Muscle of back (tissue), 13 donors: ENCODE measurements around the gene NOPCHAP1. TPM values are rescaled to one million over a fixed set of nuclear protein-coding genes. Genes with fewer than 3 reads are reported as not detected.
"Not testable (repeated sequence)": the region's sequence is repeated elsewhere in the genome, so short reads cannot be mapped to it uniquely, and the experiment has no call there.

Experiments used
- DNase-seq, 3 donors: peaks; one replicate each; pipeline versions ENCODE4 v3.0.0 to v3.0.0-alpha.2; 2013
- long read RNA-seq, 9 donors: transcript quantifications; one replicate each; lab custom pipeline, GENCODE V29; 2026
- polyA plus RNA-seq, 10 donors: library from polyadenylated mRNA; unstranded; fragments of 120-200 nt; gene quantifications; one replicate each; pipeline ENCODE4 v1.2.1, GENCODE V29; 2013; ENCODE audit not compliant: insufficient read length in 10 of 10

NOPCHAP1 gene, protein sequence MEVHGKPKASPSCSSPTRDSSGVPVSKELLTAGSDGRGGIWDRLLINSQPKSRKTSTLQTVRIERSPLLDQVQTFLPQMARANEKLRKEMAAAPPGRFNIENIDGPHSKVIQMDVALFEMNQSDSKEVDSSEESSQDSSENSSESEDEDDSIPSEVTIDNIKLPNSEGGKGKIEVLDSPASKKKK
- polyA plus RNA-seq: 10 to 100 TPM in 7 of 10 donors, 1 to 10 TPM in 3; 8.9 to 13.3 (median 10.7) TPM
- long read RNA-seq, donor 1, full-length matches to known transcripts: 11 of 11 reads
- long read RNA-seq, donor 1, partial matches to known transcripts: 0 of 11 reads
- long read RNA-seq, donor 1, other reads (novel, unspliced or antisense): 0 of 11 reads
- long read RNA-seq, donor 2, full-length matches to known transcripts: 10 of 10 reads
- long read RNA-seq, donor 2, partial matches to known transcripts: 0 of 10 reads
- long read RNA-seq, donor 2, other reads (novel, unspliced or antisense): 0 of 10 reads
- long read RNA-seq, donor 3: 0 reads
- long read RNA-seq, donor 4, full-length matches to known transcripts: 9 of 9 reads
- long read RNA-seq, donor 4, partial matches to known transcripts: 0 of 9 reads
- long read RNA-seq, donor 4, other reads (novel, unspliced or antisense): 0 of 9 reads
- long read RNA-seq, donor 5, full-length matches to known transcripts: 13 of 13 reads
- long read RNA-seq, donor 5, partial matches to known transcripts: 0 of 13 reads
- long read RNA-seq, donor 5, other reads (novel, unspliced or antisense): 0 of 13 reads
- long read RNA-seq, donor 6, full-length matches to known transcripts: 9 of 9 reads
- long read RNA-seq, donor 6, partial matches to known transcripts: 0 of 9 reads
- long read RNA-seq, donor 6, other reads (novel, unspliced or antisense): 0 of 9 reads
- long read RNA-seq, donor 7, full-length matches to known transcripts: 9 of 9 reads
- long read RNA-seq, donor 7, partial matches to known transcripts: 0 of 9 reads
- long read RNA-seq, donor 7, other reads (novel, unspliced or antisense): 0 of 9 reads
- long read RNA-seq, donor 8, full-length matches to known transcripts: 9 of 9 reads
- long read RNA-seq, donor 8, partial matches to known transcripts: 0 of 9 reads
- long read RNA-seq, donor 8, other reads (novel, unspliced or antisense): 0 of 9 reads
- long read RNA-seq, donor 9, full-length matches to known transcripts: 1 of 1 reads
- long read RNA-seq, donor 9, partial matches to known transcripts: 0 of 1 reads
- long read RNA-seq, donor 9, other reads (novel, unspliced or antisense): 0 of 1 reads

DNA sequence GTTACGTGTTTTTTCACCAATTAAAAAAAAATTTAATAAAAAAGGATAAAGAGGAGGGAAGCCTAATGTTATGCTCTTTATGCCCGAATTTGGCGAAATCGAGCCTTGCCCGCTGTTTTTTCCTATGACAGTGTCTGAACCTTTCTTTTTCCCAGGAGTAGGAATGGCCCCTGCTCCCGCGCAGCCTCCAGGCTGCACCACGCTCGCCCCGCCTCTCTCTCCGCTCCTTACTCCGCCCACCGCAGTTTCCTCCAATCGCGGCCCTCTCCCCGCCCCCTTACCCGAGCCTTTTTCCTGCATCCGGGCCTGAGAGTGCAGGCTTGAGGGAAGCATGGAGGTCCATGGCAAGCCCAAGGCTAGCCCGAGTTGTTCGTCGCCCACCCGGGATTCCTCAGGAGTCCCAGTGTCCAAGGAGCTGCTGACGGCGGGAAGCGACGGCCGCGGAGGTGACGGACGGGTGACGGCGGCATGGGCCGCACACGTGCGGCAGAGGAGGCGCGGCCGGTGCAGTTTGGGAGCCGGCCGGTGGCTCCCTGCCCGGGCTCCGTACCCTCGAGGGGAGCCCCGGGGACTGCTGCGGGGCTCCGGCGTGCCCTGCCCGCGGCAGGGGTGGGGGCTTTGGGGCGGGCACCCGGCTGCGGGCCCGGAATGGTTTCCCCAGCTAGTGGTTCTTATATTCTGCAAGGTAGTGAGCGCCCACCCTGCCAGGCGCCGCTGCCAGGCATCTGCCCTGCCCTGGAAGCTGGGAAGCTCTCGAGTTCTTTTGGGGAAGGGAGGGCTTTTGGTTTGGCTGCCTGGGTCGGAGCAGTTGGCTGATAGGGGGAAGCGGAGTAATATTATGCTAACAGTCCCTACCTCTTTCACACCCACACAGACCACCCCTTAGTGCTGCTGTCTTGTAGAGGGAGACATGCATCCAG, at the start of gene NOPCHAP1:
Gene NOPCHAP1 (plus strand): TSS at position 295 of the 920 bp plus-strand sequence. CDS start 37 bp downstream, at position 332.
- peak; percentile 88 to 97 (median 89) for DNase-seq

DNA sequence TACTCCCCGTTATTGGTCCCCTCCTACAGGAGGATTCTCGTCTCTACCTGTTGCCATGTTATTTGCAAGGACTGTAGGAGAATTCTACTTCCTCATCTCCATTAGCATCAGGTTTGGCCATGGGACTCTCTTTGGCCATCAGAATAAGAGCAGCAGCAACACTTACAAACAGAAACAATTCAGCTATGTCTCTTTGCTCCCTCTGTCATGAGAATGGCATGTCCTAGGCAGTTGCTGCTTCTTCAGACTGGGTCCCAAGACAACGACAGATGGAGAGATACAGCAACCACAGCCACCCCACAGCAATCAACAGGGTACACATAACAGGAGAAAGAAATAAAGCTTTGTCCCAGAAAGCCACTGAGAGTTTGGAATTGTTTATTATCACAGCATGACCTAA, 47.7 kb upstream of the NOPCHAP1 start:
- DNase-seq: no peak

DNA sequence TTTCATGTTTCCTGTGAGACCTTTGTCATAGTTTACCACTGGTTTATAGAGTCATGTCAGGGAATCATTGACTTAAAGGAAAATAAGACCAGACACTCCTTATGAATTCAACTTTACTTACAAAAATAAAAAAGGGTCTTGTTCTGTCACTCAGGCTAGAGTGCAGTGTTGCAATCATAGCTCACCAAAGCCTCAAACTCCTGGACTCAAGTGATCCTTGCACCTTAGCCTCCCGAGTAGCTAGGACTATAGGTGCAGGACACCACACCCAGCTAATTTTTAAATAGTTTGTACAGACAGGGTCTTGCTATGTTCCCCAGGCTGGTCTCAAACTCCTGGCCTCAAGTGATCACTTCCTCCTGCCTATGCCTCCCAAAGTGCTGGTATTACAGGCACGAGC, 47.0 kb upstream of the NOPCHAP1 start:
- no peak for DNase-seq

DNA sequence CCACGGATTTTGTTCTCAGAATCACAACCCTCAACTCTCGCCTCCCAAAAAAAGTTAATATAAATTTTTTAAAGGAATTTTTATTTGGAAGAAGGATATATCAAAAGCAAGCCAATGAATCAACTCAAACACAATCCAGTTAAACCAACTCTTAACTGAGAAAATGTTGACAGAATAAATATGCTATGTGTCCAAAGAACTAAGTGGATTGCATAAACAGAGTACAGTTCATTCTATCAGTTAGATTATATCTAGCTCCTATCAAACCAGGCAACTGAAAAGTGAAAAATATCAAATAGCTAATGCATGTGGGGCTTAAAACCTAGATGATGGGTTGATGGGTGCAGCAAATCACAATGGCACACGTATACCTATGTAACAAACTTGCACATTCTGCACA, 44.7 kb upstream of the NOPCHAP1 start:
- DNase-seq: no peak

DNA sequence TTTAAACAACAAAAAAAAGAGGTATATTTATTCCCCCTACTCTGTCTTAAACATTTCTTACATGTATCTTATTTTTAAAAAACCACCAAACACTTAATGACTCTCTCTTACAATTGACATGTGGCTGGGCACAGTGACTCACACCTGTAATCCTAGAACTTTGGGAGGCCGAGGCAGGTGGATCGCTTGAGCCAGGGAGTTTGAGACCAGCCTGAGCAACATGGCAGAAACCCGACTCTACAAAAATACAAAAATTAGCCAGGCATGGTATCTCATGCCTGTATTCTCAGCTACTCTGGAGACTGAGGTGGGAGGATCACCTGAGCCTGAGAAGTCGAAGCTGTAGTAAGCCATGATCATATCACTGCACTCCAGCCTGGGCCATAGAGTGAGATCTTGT, 44.0 kb upstream of the NOPCHAP1 start:
- no peak for DNase-seq

DNA sequence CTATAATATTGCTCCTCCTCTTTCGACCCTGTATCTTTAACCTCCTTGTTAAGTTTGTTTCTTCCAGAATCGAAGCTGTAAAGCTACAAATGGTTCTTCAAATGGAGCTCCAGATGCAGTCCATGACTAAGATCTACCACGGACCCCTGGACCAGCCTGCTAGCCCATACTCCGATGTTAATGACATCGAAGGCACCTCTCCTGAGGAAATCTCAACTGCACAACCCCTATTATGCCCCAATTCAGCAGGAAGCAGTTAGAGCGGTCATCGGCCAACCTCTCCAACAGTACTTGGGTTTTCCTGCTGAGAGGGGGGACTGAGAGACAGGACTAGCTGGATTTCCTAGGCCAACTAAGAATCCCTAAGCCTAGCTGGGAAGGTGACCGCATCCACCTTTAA, 42.7 kb upstream of the NOPCHAP1 start:
- DNase-seq: not testable (repeated sequence)

DNA sequence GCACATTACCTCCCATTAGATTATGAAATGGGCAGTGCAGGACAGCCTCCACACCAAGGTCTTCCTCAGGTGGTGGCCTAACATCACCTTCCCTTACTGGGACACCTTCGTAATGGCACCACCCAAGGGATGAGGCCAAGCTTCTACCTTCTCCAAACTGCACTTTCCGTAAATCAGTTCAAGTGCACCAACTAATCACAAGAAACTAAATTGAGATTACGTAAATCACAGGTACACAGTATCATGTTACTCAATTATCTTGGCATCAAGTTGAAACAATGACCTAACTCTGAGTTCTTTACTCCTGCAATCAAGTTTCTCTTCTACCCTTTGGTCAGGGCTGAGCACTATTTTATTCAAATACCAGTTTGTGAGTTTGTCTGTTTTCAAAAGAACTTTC, 41.9 kb upstream of the NOPCHAP1 start:
- no peak for DNase-seq

DNA sequence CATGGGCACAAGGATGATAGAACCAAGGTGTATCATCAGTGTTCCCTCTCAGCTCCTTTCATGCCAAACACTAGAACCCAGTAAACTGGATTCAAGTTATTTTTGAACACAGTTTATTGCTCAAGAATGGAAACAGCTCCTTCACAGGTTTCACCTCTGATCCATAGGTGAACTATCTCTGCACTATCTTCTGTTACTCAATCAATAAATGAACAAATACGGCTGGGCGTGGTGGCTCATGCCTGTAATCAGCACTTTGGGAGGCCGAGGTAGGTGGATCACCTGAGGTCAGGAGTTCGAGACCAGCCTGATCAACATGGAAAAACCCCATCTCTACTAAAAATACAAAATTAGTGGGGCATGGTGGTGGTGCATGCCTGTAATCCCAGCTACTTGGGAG, 37.4 kb upstream of the NOPCHAP1 start:
- not testable (repeated sequence) for DNase-seq

DNA sequence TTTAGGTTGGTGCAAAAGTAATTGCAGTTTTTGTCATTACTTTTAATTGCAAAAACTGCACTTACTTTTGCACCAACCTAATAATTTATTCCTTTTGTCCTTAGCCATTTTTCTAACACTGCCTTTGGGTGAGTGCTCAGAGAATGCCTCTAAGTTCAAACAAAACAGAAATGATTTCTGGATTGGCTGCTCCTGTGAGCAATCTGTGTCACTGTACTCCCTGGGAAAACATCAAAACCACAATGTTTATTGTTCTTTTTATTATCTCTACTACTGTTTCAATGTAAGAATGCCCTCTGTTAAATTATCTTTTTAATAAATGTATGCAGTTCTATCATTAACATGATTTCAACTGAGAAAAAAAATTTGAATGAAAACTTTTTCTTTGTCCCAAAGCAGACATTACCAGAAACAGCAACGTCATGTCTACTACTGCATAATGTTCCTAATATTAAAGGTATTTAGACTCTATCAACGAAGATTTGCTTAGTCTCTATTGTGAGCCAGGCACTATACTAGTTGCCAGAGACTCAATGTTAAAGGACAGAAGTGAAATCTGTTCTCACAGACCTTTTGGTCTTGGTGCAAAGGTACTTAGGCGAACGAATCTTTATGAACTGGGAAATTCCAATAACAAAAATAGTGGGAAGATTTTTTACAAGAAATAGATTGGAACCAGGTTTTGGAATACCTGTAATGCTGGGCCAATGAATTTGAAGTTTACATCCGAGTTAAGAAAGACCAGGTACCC, 34.2 kb upstream of the NOPCHAP1 start:
- DNase-seq: no peak

DNA sequence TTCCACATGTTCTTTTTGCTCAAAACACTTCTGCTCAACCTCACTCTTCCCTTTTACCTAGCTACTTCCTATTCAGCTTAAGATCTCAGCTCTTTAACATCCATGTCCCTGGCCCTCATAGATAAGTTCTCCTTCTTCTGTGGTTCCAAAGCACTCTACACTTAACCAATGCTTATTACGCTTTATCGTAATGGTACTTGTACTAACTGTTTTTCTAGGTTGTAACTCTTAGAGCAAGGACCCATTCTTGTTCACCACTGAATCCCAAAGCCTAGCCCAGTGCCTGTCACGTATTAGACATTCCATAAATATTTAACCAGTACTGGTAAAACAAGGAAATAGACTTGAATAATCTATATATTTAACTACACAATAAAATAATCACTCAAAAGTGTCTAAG, 33.3 kb upstream of the NOPCHAP1 start:
- DNase-seq: no peak

DNA sequence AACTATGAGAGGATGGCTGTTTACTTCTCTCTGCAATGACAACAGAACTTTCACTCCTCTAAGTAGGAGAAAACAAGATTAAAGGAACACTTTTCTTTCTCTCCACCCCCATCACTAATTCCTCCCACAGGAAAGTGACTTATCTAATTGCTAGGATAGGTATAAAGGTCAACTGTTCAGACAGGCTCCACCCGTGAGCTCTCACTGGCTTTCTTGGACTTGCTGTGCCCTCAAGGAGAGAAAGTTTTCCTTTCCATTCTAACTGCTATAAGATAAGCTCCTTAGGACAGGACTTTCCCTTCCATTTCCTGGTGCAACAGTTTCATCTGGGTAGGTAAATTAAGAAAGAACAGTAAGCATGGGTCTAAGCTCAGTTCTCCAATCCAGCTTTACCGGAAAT, 32.8 kb upstream of the NOPCHAP1 start:
- no peak for DNase-seq

DNA sequence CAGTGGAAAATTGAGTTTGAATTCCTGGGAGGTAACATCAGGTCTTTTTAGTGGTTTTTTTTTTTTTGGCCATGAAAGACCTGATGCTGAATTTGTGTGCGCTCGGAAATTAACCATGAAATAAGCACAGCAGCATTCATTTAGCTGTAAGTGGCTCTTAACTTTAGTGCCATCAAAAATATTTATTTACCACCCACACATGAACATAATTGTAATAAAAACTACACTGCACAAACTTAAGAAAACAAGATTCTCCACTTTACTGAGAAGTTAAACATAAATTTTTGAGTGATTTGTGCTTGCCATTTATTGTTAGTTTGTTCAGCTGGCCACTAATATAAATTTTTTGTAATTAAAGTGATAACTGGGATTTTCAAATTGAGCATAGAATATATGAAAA, 30.4 kb upstream of the NOPCHAP1 start:
- no peak for DNase-seq

DNA sequence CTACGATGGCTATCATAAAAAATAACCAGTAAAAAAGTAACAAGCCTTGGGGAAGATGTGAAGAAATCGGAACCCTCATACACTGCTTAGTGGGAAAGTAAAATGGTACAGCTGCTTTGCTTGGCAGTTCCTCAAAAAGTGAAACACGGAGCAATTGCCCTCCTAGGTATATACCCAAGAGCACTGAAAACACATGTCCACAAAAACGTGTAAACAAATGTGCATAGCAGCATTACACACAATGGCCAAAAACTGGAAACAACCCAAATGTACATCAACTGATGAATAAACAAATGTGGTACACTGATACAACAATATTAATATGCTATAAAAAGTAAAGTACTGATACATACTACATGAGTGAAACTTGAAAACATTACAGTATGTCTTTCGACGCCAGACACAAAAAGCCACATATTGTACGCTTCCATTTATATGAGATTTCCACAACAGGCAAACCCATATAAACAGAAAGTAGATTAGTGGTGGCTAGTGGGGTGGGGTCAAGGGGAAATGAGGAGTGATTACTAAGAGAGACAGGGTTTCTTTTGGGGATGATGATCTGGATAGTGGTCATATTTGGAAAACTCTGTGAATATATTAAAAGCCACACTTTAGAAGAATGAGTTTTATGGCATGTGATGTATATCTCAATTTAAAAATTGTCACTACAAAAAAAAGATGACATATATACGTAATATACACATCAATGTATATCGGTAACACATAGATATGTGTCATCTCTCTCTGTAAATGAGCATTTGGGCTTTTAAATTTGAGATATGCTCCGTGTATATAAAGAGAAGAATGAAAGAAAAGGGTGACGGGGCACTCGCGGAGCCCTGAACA, 29.0 kb upstream of the NOPCHAP1 start:
- DNase-seq: peak in 1 of 3 donors; percentile 19

DNA sequence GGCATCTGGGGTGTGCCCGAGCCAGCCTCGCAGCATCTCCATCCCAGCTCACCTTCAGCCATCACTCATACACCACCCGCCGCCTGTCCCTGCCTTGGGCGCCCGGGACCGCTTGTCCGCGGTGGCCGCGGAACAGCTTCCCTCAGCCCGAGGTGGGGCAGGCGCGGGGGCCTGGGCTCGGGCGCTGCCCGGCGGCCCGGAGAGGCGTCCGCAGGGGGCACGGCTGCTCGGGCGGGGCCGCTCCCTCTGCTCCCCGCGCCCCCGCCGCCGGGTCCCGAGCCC, 28.5 kb upstream of the NOPCHAP1 start:
- no peak for DNase-seq

DNA sequence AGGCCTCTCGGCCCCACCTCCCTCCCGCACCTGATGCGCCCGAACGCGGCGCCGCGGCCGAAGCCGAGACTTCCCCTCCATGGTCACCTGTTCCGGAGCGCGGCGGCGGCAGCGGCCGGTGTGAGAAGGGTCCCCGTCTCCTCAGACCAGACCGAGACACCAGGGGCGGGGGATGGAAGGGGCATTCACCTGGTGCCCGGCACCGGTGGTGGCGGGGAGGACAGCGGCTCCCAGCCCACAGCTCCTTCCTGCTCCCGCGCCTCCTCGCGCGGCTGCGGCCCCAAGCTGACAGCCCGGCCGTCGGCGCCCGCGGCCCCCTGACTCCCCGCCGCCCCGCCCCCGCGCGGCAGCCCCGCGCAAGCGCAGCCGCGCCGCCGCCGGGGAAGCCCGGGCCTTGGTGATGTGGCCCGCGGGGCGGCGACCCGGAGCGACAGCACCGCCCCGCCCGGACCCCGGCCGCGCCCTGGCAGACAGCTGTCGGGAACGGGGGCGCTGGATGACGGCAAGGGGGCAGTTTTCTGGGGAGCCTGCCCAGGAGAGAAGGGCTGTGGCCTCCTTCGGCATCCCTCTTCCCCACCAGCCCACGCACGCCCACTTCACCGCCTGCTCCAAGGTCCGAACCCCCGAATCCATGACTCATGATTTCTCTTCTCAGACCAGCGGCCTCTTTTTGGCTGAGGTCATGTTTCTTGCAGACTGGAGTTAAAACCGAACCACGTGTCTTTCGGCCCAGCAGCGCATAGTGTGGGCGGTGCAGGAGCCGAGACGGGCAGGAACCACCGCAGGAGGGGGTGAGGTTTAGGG, 27.9 kb upstream of the NOPCHAP1 start, which contains the start of gene SLC41A2:
Gene SLC41A2 (minus strand): TSS at position 290 of the 804 bp plus-strand sequence. CDS start 29,763 bp downstream, outside the sequence.
- peak; percentile 69 to 93 (median 81) for DNase-seq

DNA sequence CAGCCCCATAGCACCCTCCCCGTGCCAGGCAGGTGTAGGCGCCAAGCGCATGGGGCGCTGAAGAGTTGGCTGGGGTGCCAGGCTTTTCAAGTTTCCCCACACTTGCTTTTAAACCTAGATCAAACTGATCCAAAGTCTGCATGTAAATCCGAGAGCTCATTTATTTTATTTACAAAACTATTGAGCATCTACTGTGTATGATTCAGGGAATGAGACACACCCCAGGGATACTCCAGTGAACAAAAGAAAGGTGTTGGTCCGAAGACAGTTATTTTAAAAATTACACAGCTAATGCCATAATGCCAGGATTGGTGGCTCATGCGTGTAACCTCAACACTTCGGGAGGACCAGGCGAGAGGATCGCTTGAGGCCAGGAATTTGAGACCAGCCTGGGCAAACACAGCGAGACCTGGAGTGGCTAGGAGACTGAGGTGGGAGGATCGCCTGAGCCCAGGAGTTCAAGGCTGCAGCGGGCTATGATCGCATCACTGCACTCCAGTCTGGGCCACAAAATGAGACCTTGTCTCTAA, 27.2 kb upstream of the NOPCHAP1 start:
- no peak for DNase-seq

DNA sequence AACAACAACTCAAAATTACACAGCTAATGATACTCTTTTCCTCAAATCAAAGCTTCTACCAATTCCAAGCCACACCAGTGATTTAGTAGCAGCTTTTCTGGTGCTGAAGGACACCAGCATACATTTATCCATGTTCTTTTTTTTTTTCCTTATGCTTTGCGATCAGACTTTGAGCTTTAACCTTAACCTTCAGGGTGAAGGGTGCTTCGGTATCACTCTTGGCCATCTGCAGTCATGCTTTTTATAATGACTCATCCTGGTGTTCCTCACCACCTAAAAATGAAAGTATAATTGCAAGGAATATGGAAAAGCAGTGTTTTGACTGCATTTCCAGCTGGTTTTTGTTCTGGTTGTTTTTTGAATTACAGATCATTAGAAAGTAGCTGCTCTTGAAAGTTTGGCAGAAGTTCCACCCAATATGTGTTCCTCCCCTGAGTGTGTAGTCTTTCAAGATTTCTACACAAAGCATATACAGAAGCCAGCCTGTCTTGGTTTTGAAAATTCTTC, 26.7 kb upstream of the NOPCHAP1 start:
- DNase-seq: peak in 2 of 3 donors; percentile 28 to 60

DNA sequence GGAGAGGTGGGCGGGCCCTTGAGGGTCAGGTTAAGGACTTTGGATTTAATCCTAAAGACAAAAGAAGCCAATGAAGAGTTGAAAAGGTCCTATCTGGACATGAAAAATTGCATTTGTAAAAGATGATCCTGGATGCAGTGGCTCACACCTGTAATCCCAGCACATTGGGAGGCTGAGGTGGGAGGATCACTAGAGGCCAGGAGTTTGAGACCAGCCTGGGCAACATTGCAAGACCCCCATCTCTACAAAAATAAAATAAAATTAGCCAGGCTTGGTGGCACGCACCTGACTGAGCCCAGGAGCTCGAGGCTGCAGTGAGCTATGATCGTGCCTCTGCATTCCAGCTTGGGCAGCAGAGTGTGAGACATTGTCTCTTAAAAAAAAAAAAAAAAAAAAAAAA, 25.7 kb upstream of the NOPCHAP1 start:
- no peak for DNase-seq
